Stimulated activated CD4-positive, alpha-beta T cell treated with anti-CD3 and anti-CD28 coated beads, Interleukin-15, amount 100 ng/mL, for 48 hours (primary cell): Measurements from ENCODE around the gene PLEKHF1.
A peak's percentile ranks its signal among the peaks of the same experiment; 100 is the strongest.

ENCODE experiments used
- DNase-seq, 2 donors: peaks; one replicate each; pipeline ENCODE4 v3.0.0-alpha.2; 2020; ENCODE audit warnings: low read depth in 2 of 2

PLEKHF1 gene

GRCh38 chr19:29634423-29635130 is 30.7 kb upstream of the PLEKHF1 start:
- DNase-seq, result no peak

GRCh38 chr19:29635963-29636362 is 29.3 kb upstream of the PLEKHF1 start:
- DNase-seq, result no peak

GRCh38 chr19:29636553-29637360 is 28.5 kb upstream of the PLEKHF1 start:
- DNase-seq, result no peak

- DNase-seq, result no peak
Observed at GRCh38 chr19:29639086-29639485, 26.2 kb upstream of the PLEKHF1 start.

GRCh38 chr19:29640231-29640630 is 25.0 kb upstream of the PLEKHF1 start:
- no peak for DNase-seq

GRCh38 chr19:29641597-29641996 is 23.7 kb upstream of the PLEKHF1 start:
- no peak for DNase-seq

- no peak for DNase-seq
Observed at GRCh38 chr19:29643361-29643935, 21.8 kb upstream of the PLEKHF1 start.

GRCh38 chr19:29644210-29644609 is 21.1 kb upstream of the PLEKHF1 start:
- no peak for DNase-seq

- DNase-seq, result no peak
Observed at GRCh38 chr19:29645491-29645867, 19.8 kb upstream of the PLEKHF1 start.

GRCh38 chr19:29645911-29646310 is 19.4 kb upstream of the PLEKHF1 start:
- no peak for DNase-seq

- no peak for DNase-seq
Observed at GRCh38 chr19:29650772-29651387, 14.4 kb upstream of the PLEKHF1 start.

- DNase-seq, result no peak
Observed at GRCh38 chr19:29651622-29652394, 13.5 kb upstream of the PLEKHF1 start.

GRCh38 chr19:29653398-29653797 is 11.9 kb upstream of the PLEKHF1 start:
- DNase-seq, result no peak

GRCh38 chr19:29655648-29656335 is 9.5 kb upstream of the PLEKHF1 start:
- DNase-seq, result no peak

GRCh38 chr19:29658221-29658991 is 6.9 kb upstream of the PLEKHF1 start:
- DNase-seq, result no peak

GRCh38 chr19:29660835-29661234 is 4.4 kb upstream of the PLEKHF1 start:
- DNase-seq, result peak in 1 of 2 donors; percentile 44

- no peak for DNase-seq
Observed at GRCh38 chr19:29662278-29662603, 3.0 kb upstream of the PLEKHF1 start.

GRCh38 chr19:29662604-29663404 is 2.5 kb upstream of the PLEKHF1 start:
- no peak for DNase-seq

- DNase-seq, result no peak
Observed at GRCh38 chr19:29663861-29664752, 1.2 kb upstream of the PLEKHF1 start.
